HG03469 (cell line): Measurements from ENCODE around the gene BCL10.
A peak's percentile ranks its signal among the peaks of the same experiment; 100 is the strongest.
"Not testable (repeated sequence)": the region's sequence is repeated elsewhere in the genome, so short reads cannot be mapped to it uniquely, and the experiment has no call there.

Source experiments
- ATAC-seq: cut with Tn5 transposase; IDR thresholded peaks from one replicate; pipeline ENCODE4 v1.9.1; 2021; ENCODE audit warnings: mild to moderate bottlenecking, moderate library complexity, moderate number of reproducible peaks; ENCODE audit not compliant: unreplicated experiment

BCL10 gene

DNA sequence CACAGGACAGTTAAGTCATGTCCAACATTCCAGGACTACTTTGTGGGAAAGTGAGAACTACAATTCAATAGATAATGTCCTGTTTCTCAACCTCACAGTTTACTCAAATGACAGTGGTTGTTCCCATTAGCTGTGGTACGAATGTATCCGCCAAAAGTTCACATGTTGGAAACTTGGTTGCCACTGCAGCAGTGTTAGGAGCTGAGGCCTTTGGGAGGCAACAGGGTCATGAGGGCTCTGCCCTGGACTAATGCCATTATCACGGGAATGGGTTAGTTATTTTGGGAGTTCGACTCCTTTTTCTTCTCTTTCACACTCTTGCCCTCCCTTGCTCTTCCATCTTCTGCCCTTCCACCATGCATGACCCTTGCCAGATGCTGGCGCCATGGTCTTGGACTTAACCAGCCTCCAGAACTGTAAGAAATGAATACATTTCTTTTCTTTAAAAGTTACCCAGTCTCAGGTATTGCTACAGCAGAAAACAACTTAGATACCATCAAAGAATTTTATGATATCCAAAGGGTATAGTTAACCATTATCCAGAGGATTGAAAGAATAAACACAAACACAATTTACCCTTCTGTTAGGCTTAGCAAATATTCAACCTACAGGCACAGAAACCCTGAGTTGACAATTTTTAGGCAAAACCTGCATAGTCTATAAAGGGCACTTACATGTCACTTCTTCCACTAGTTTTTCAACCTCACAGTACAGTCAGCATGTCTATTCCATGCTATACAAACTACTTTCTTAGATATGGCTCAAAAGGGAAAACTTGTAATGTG lies 7.4 kb downstream of the BCL10 start:
- no peak for ATAC-seq

DNA sequence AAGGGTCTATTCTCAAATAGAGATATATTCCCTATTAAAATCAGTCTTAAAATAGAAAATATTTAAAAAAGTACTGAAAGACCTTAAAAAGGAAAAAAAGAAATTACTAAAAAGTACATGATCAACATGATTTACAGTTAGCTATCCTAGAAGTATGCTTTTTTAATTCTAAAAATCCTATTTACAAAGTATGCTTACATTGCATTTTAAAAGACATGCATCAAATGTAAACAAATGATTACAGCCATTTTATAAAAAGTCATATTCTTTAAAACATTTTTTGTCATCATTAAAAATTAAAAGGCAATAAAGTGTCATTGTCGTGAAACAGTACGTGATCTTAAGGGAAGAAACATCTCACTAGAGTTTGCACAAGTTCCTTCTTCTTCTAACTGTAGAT lies 9.1 kb downstream of the BCL10 start:
- no peak for ATAC-seq

DNA sequence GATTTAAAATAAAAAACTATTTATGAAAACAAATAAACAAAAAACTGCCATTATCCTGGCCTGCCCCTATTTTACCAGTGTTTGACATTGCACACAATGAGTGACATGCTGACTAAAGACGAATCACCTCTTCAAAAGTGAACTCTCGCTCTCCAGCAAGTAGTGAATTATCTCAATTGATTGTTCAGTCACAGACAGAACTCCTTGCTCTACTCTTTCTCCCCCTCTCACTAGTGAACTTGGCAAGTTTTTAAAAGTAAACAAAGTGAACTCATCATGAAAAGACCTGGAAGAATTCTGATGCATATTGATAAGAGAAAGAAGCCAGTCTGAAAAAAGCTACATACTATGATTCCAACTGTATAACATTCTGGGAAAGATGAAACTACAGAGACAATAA lies 12.3 kb downstream of the BCL10 start:
- ATAC-seq, result no peak

- no peak for ATAC-seq
These were observed 13.4 kb downstream of the BCL10 start for GRCh38 chr1:85262985-85263384.

- ATAC-seq, result no peak
These were observed 16.5 kb downstream of the BCL10 start for GRCh38 chr1:85259912-85260274.

DNA sequence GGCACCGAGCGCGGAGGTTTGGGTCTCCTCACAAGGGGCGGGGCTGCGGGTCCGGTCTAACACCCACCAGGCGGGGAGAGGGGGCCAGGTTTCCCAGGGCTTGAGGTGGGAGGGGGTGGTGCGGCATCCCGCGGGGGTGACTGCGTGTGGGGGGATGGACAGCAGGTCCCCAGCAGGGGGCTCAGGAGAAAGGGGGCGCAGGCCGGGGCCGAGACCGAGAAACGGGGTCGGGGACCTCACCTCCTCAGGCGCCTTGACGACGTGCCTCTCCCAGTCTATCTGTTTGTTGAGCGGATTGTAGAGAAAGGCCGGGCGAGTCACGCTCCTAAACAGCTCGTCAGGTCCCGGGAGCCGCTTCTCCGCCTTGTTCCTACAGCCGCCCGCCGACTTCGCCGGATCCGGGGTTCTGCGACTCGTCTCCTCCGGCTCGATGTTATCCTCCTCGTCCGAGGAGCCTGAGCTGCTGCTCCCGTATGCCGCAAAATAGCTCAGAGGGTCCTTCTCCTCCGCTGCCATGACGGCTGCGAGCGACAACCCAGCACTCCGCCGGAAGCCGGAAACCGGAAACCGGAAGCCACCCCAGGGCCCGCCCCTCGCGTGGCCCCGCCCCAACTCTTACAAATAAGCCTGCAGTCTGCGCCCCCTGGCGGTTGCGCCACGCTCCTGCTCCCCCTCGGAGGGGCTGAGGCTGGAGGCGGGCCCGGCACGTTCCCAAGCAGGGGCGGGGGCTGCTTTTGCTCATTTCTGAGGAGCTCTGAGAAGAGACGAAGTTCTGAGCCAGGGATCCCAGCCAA lies 17.1 kb downstream of the BCL10 start, which contains the start of gene C1orf52:
C1orf52 (minus strand) TSS at position 545 of the 794 bp plus-strand sequence; CDS start at position 516, 29 bp downstream.
- peak; percentile 95 for ATAC-seq

DNA sequence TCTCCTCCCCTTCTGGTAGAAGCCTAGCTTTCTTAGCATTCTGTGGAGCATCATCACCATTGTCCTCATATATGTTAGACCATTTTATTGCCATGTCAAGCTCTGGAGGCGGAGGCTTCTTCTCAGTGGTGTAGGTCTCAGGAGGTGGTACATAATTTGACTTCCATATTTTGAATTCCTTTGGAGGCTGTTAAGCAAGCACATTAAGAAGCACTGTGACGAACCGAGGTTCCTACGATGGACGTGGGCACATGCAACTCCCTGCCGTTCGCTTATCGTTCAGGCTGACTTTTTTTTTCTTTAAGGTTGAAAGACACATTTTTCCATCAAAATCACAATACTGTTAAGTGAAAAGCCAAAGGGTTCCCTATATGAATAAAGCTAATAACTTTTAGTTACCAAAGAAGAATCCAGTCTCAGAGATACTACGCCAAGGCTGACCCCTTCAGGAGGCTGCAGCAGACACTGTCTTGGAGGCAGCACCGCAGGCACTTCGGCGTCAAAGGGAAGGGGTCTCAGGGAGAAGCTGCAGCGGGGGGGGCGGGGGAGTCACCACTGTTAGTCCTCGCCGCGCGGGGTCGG lies 17.8 kb downstream of the BCL10 start:
- ATAC-seq, result no peak

- not testable (repeated sequence) for ATAC-seq
These were observed 27.4 kb downstream of the BCL10 start for GRCh38 chr1:85249042-85249441.

DNA sequence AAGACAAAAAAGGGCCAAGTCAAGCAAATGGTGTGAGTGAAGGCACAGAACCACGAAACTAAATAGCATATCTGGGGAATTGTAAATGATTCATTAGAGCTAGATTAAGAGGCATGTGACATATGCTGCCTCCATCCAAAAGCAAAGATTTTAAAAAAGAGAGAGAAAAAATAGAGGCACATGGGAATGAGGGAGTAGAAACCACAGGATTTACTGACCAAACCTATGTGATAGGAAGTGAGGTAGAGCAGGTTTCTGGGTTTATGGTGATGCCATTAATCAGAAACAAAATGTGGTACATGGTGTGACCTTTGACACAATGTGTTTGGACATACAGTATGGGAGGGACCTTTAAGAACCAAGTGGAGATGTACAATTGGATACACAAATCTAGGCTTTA lies 30.5 kb downstream of the BCL10 start:
- ATAC-seq, result no peak

DNA sequence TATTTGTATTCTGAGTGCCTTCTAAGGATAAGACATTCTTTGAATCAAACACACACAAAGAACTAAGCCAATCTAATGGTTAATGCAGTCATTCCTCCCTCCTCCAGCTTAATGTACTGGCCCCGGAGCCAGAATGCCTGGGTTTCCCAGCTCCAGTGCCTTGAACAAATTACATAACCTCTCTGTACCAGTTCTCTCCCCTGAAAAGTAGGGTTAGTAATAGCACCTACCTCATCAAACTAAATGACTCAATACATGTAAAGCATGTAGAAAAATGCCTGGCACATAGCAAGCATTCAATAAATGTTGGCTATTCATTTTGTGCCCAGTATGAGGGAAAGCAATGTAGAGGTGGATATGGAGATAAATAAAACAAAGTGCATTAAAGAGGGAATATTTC lies 31.0 kb downstream of the BCL10 start:
- ATAC-seq, result no peak

GRCh38 chr1:85244271-85245061 lies 32.0 kb downstream of the BCL10 start:
- no peak for ATAC-seq

DNA sequence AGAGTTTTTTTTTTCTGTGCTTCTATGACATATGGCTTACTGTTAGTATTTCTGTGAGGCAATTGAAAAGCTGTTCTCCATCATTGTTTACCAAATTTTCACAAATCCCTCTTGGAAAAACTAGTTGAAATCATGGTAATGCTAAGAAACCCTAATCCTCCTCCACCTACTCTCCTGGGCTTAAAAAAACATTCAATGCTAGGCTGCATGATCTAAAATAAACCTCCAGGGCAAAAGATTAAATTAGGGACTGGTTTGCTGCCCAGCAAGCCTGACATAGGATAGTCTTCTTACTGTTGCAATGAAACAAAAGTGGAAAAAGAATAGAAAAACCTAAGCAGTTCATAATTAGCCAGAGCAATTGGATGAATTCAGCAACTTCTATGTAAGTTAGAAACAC lies 33.1 kb downstream of the BCL10 start:
- no peak for ATAC-seq

DNA sequence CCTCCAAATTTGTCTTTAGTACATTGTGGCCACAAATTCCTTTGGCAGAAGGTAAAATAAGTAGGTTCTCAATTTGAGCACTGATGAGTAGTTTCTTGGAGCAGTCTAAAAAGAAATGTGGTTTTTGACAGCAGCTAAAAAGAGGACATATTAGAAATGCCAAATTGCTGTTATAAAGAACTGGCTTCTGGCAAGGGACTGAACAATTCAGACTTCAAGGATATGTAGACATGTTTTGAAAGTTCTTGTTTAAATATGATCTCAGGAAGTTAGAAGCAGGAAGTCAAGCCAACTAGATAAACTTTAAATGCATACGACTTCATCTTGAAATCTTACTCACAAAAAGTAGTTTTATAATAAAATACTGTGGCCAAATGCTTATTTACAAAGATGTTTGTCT lies 35.8 kb downstream of the BCL10 start:
- no peak for ATAC-seq

DNA sequence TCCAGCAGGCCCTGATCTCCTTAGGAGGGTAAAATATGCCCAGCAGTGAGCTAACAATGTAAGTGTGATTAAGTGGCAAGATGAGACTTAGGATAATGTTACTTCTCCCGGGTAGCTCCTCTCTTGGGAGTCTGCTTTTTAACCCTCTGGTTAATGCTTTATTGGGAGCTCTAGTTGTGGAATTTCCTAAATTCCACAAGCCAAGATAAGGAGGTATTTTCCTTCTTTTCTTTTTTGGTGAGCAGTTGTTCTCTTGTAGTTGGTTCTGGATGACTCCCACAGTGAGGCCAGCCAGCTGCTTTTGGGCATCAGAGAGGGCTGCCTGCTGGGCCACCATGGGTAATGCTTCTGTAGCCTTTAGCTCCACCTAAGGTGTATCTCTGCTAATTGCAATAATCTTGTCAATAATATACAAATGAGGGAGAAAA lies 36.2 kb downstream of the BCL10 start:
- ATAC-seq, result no peak

- no peak for ATAC-seq
These were observed 38.8 kb downstream of the BCL10 start for GRCh38 chr1:85237613-85238012.

DNA sequence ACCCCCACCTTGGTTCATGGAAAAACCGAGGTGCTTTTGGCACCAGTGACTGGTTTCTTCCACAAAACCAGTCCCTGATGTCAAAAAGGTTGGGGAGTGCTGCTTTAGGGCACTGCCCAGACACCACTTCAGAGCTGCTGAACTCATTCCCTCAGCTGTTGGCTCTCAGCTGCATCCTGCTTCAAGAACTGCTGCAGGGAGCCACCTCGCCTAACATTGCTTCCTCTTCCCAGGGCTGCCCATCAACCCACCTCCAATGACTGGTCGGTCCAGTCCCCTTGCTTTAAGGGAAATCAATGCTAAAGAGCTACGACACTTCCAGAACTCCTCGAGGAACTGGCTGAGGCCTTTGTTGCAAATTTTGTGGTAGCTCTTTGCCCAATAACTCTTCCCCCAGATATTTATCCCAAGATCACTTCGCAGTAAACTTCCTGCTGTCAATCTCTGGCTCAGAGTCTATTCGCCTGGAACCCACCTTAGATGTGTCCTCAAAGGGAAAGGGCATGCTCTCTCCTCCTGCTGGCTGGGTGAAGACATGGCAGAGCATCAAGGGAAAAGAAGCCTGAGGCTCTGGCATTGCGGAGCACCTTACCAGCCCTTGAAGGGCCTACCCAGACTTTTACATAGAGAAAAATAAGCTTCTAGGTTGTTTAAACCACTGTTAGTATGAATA lies 46.0 kb downstream of the BCL10 start:
- no peak for ATAC-seq

- no peak for ATAC-seq
These were observed 46.8 kb downstream of the BCL10 start for GRCh38 chr1:85229574-85230097.

DNA sequence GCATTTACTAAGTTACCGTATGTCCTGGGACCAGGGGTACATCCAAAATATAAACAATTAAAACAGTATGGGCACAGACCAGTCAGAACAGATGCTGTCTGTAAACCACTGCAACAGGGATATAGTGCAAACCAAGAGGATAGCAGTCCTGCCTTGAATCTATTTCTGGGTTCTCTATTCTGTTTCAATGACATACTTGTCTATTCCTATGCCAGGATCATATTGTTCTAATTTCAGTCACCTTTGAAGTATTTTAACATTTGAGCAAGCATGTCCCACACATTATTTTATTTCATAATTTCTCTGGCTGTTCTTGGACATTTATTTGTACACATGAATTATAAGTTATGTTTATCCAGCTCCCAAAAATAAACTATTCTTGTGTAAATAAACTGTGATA lies 47.5 kb downstream of the BCL10 start:
- no peak for ATAC-seq

- ATAC-seq, result no peak
These were observed 50.6 kb downstream of the BCL10 start for GRCh38 chr1:85225624-85226380.
